Endothelial cell of umbilical vein (primary cell): ENCODE results near the gene TACR1. TPM values are rescaled to one million over a fixed set of nuclear protein-coding genes. Genes with fewer than 3 reads are reported as not detected.

ENCODE experiments used
- BruUV-seq: library from RNA; stranded (reverse); fragments of 400-500 nt; replicated peaks from 2 replicates; lab custom pipeline; 2021; lab: Mats Ljungman, UMichigan
- CTCF ChIA-PET: fragments of 300-600, 350-600 bp; sonication (Branson Sonifier 250); formaldehyde crosslinking; loops from one replicate; lab custom pipeline; 2021; ENCODE audit warnings: antibody characterized with exemption, inconsistent platforms; lab: Charles Lee
- POLR2A ChIA-PET: fragments of 300-600, 350-600 bp; sonication (Branson Sonifier 250); formaldehyde crosslinking; loops from one replicate; lab custom pipeline; 2021; ENCODE audit warnings: antibody characterized with exemption, inconsistent platforms; lab: Charles Lee
- DNase-seq: peaks from one replicate; pipeline ENCODE4 v3.0.0-alpha.2; 2011; ENCODE audit warnings: low read depth, low spot score
- FAIRE-seq: peaks from 2 replicates; lab custom pipeline; 2011; peaks lifted over from hg19 to GRCh38; lab: Jason Lieb, UNC
- H2AFZ ChIP-seq: 2 replicates; pipeline ENCODE4 v1.6.0; 2012; ENCODE audit warnings: low read depth, low read length, control low read depth, inconsistent platforms
- H3K27ac ChIP-seq: 2 replicates; pipeline ENCODE4 v1.5.1; 2011; ENCODE audit warnings: low read depth, mild to moderate bottlenecking, control low read depth, low read length, moderate library complexity; ENCODE audit not compliant: insufficient read depth
- H3K27me3 ChIP-seq, 2 experiments: 2 replicates each; pipeline versions ENCODE4 v1.6.0 to v1.6.1; 2011; ENCODE audit warnings: low read length in 2 of 2, mixed read lengths in 1 of 2; ENCODE audit not compliant: control insufficient read depth in 2 of 2, insufficient read depth in 2 of 2
- H3K36me3 ChIP-seq, 2 experiments: 2 replicates in 1 of 2; 3 replicates in 1 of 2; pipeline ENCODE4 v1.5.1; 2011; ENCODE audit warnings: low read length in 2 of 2, mild to moderate bottlenecking in 1 of 2, moderate library complexity in 1 of 2; ENCODE audit not compliant: control insufficient read depth in 2 of 2, insufficient read depth in 2 of 2; ENCODE audit errors: extremely low read depth in 1 of 2
- H3K4me1 ChIP-seq: 3 replicates; pipeline ENCODE4 v1.5.1; 2011; ENCODE audit warnings: mild to moderate bottlenecking, low read length; ENCODE audit not compliant: control insufficient read depth, insufficient read depth; ENCODE audit errors: extremely low read depth
- H3K4me2 ChIP-seq: 2 replicates; pipeline ENCODE4 v1.6.1; 2011; ENCODE audit warnings: low read length, control low read depth, mixed read lengths; ENCODE audit not compliant: insufficient read depth
- H3K4me3 ChIP-seq, 3 experiments: fragments of 200-600 bp in 1 of 3; sonication (generic), shearing (Covaris generic) in 1 of 3; replicated peaks in 1 of 3; 2 replicates each; pipeline ENCODE4 v1.5.1; 2011 to 2016; ENCODE audit warnings: control low read depth in 3 of 3, low read length in 3 of 3, mild to moderate bottlenecking in 2 of 3, inconsistent platforms in 1 of 3, low read depth in 1 of 3, moderate library complexity in 1 of 3; ENCODE audit not compliant: insufficient read depth in 1 of 3
- H3K79me2 ChIP-seq: 2 replicates; pipeline ENCODE4 v1.6.0; 2012; ENCODE audit warnings: low read length, inconsistent platforms; ENCODE audit not compliant: control insufficient read depth, insufficient read depth
- H3K9ac ChIP-seq: replicated peaks from 2 replicates; pipeline ENCODE3; 2011; ENCODE audit warnings: low read length, control low read depth; ENCODE audit not compliant: insufficient read depth; ENCODE audit errors: extremely low read depth
- H3K9me1 ChIP-seq: replicated peaks from 3 replicates; pipeline ENCODE4 v1.6.0; 2011; ENCODE audit warnings: mild to moderate bottlenecking, low read length; ENCODE audit not compliant: control insufficient read depth, insufficient read depth; ENCODE audit errors: extremely low read depth
- H3K9me3 ChIP-seq: replicated peaks from 2 replicates; pipeline ENCODE4 v1.5.1; 2012; ENCODE audit warnings: low read length, inconsistent platforms; ENCODE audit not compliant: control insufficient read depth, insufficient read depth
- H4K20me1 ChIP-seq: replicated peaks from 2 replicates; pipeline ENCODE3; 2011; ENCODE audit warnings: mild to moderate bottlenecking, low read length; ENCODE audit not compliant: control insufficient read depth, insufficient read depth; ENCODE audit errors: extremely low read depth
- CTCF ChIP-seq, 2 donors: IDR thresholded peaks; 1 replicate in 1 of 2; 2 replicates in 1 of 2; pipeline ENCODE4 v1.5.1; 2011; ENCODE audit warnings: low read length in 2 of 2, mild to moderate bottlenecking in 2 of 2, moderate library complexity in 2 of 2, control low read depth in 1 of 2, inconsistent platforms in 1 of 2, low read depth in 1 of 2; ENCODE audit not compliant: insufficient read depth in 1 of 2; ENCODE audit errors: extremely low read depth in 1 of 2
- EZH2 ChIP-seq: IDR thresholded peaks from 2 replicates; pipeline ENCODE4 v1.6.1; 2012; ENCODE audit warnings: borderline replicate concordance, low read depth, mild to moderate bottlenecking, moderate library complexity, low read length, inconsistent platforms; ENCODE audit not compliant: severe bottlenecking
- FOS ChIP-seq: IDR thresholded peaks from 2 replicates; pipeline ENCODE4 v1.6.1; 2011; ENCODE audit warnings: mild to moderate bottlenecking, low read length, moderate library complexity, borderline replicate concordance; ENCODE audit not compliant: insufficient read depth
- GATA2 ChIP-seq: IDR thresholded peaks from 2 replicates; pipeline ENCODE4 v1.7.0; 2011; ENCODE audit warnings: low read depth, mild to moderate bottlenecking, moderate library complexity, mixed read lengths, low read length; ENCODE audit not compliant: insufficient read length, insufficient read depth
- JUN ChIP-seq: IDR thresholded peaks from 2 replicates; pipeline ENCODE4 v1.6.1; 2011; ENCODE audit warnings: borderline replicate concordance, low read depth; ENCODE audit not compliant: insufficient read length, insufficient read depth
- MYC ChIP-seq: IDR thresholded peaks from one replicate; pipeline ENCODE4 v1.6.1; 2011; ENCODE audit warnings: mild to moderate bottlenecking, low read depth, low read length
- POLR2A ChIP-seq: IDR thresholded peaks from 2 replicates; pipeline ENCODE4 v1.6.1; 2012; ENCODE audit warnings: low read depth, mild to moderate bottlenecking, control low read depth, low read length
- POLR2AphosphoS5 ChIP-seq: IDR thresholded peaks from 2 replicates; pipeline ENCODE4 v1.6.1; 2012; ENCODE audit warnings: low read depth, mild to moderate bottlenecking, control low read depth, low read length, moderate library complexity; ENCODE audit not compliant: insufficient read depth
- dilution Hi-C: fragments of 300-500 bp; cut with MboI; formaldehyde crosslinking; loops from one replicate; pipeline ENCODE4 v1.15.0; 2019; ENCODE audit warnings: low sequenced_read_pairs; ENCODE audit not compliant: extremely low pct_ligation_motif_present
- intact Hi-C: fragments of 100-400 bp; cut with micrococcal nuclease; formaldehyde crosslinking; loops from one replicate; pipeline ENCODE4 v1.10.0; 2022
- polyA plus RNA-seq, 4 experiments: library from polyadenylated mRNA; depleted of rRNA in 3 of 4; stranded (reverse) in 3 of 4; unstranded in 1 of 4; fragments of >200 nt; gene quantifications; 2 replicates each; pipeline versions ENCODE4 v1.2.1 to v1.2.3, GENCODE V29; 2011 to 2012; ENCODE audit warnings: missing spikeins in 1 of 4
- total RNA-seq: library from RNA; stranded (reverse); gene quantifications from 2 replicates; pipeline ENCODE4 v1.2.3, GENCODE V29; 2021
- TF ChIP-seq, protein P1 (sequence below): IDR thresholded peaks from 2 replicates; pipeline ENCODE4 v1.6.1; 2011; ENCODE audit not compliant: insufficient read depth, insufficient read length

Gene TACR1
- total and polyA plus RNA-seq, 2 donors (not counting 3 experiments of a cell fraction or from before 2014, with no cell fraction given), result not detected

- H3K9me1 ChIP-seq, result no peaks in the 10 kb centered on the region
- CTCF ChIA-PET, result no interaction called here
These were observed 12.5 kb downstream of the TACR1 start for GRCh38 chr2:75186821-75187220.

More at GRCh38 chr2:75186821-75187220, 12.5 kb downstream of the TACR1 start:
- no peaks in the 10 kb centered on the region for H3K36me3 ChIP-seq
- no peak for DNase-seq
- no peak overlapping the region for H2AFZ ChIP-seq
- no peaks in the 10 kb centered on the region for H3K79me2 ChIP-seq
- H3K4me2 ChIP-seq, result no peak overlapping the region
- dilution Hi-C loops (no loop called here), intact Hi-C loops (no loop called here)
- no TSS peak for BruUV-seq
- H3K9me3 ChIP-seq, result no peaks in the 10 kb centered on the region
- POLR2A ChIA-PET, result no interaction called here
- no peak overlapping the region for H3K4me3 ChIP-seq
- H3K9ac ChIP-seq, result no peak overlapping the region
- H3K27ac ChIP-seq, result no peak overlapping the region
- TF ChIP-seq, protein P1, sequence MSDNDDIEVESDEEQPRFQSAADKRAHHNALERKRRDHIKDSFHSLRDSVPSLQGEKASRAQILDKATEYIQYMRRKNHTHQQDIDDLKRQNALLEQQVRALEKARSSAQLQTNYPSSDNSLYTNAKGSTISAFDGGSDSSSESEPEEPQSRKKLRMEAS, result no peak
- TF ChIP-seq JUN (no peak), CTCF (IDR thresholded peaks at IDR 0.05; ENCODE audit: extremely low read depth in 1 of 2, insufficient read depth in 1 of 2, low read depth in 1 of 2, low read length in 2 of 2) (no peak), FOS (no peak), MYC (no peak), POLR2A (no peak), POLR2AphosphoS5 (no peak), EZH2 (no peak), GATA2 (no peak)
- no peaks in the 10 kb centered on the region for H4K20me1 ChIP-seq
- no peaks in the 10 kb centered on the region for H3K4me1 ChIP-seq
- no peak for FAIRE-seq
- peaks cover 2 to 9% of the 10 kb centered on the region in 2 experiments for H3K27me3 ChIP-seq
